ENCODE data around the gene RRP8. TPM values are rescaled to one million over a fixed set of nuclear protein-coding genes. Genes with fewer than 3 reads are reported as not detected.

RRP8 gene
- polyA plus RNA-seq, 12 donors: 18.6 to 23.3 (median 19.2) TPM; not detected in 1

GRCh38 chr11:6633422-6634408 is 30.3 kb upstream of the RRP8 start:
- DNase-seq: no peak

- no peak for DNase-seq
Measured at GRCh38 chr11:6632116-6633073, 29.0 kb upstream of the RRP8 start.

GRCh38 chr11:6631361-6631890 is 28.0 kb upstream of the RRP8 start:
- no peak for DNase-seq

GRCh38 chr11:6630632-6631291 is 27.3 kb upstream of the RRP8 start:
- no peak for DNase-seq

GRCh38 chr11:6629892-6630631 is 26.6 kb upstream of the RRP8 start:
- no peak for DNase-seq

GRCh38 chr11:6629573-6629891 is 26.1 kb upstream of the RRP8 start:
- DNase-seq: no peak

- DNase-seq: no peak
Measured at GRCh38 chr11:6628526-6628925, 25.1 kb upstream of the RRP8 start.

GRCh38 chr11:6627762-6628241 is 24.4 kb upstream of the RRP8 start:
- no peak for DNase-seq

GRCh38 chr11:6626971-6627761 is 23.8 kb upstream of the RRP8 start:
- DNase-seq: no peak

- DNase-seq: no peak
Measured at GRCh38 chr11:6625832-6626420, 22.5 kb upstream of the RRP8 start.

- DNase-seq: no peak
Measured at GRCh38 chr11:6625156-6625831, 21.9 kb upstream of the RRP8 start.

GRCh38 chr11:6623391-6624363 is 20.3 kb upstream of the RRP8 start:
- no peak for DNase-seq

GRCh38 chr11:6622261-6623171 is 19.1 kb upstream of the RRP8 start:
- DNase-seq: no peak

GRCh38 chr11:6621711-6622211 is 18.3 kb upstream of the RRP8 start:
- DNase-seq: no peak

- no peak for DNase-seq
Measured at GRCh38 chr11:6620636-6621035, 17.2 kb upstream of the RRP8 start.

- DNase-seq: peak; percentile 96
Measured at GRCh38 chr11:6619004-6619745, 15.8 kb upstream of the RRP8 start, which contains the start of gene TPP1. Gene TPP1, minus strand, starts transcription at chr11:6619422. Its CDS starts 22 bp downstream, at chr11:6619400.

Data from muscle of arm (tissue), 12 donors.